HG03175 (cell line): ENCODE data around the gene GPR84.
A peak's percentile ranks its signal among the peaks of the same experiment; 100 is the strongest.
"Not testable (repeated sequence)": the region's sequence is repeated elsewhere in the genome, so short reads cannot be mapped to it uniquely, and the experiment has no call there.

Experiments
- ATAC-seq: cut with Tn5 transposase; IDR thresholded peaks from one replicate; pipeline ENCODE4 v1.9.1; 2021; ENCODE audit warnings: mild to moderate bottlenecking, moderate library complexity; ENCODE audit not compliant: unreplicated experiment

GPR84 gene

GRCh38 chr12:54328595-54329337, 35.5 kb downstream of the GPR84 start:
- ATAC-seq, result no peak

GRCh38 chr12:54325442-54326109, 38.7 kb downstream of the GPR84 start:
- ATAC-seq, result not testable (repeated sequence)

- ATAC-seq, result peak; percentile 98
These were observed 39.5 kb downstream of the GPR84 start, which contains the start of gene COPZ1 for GRCh38 chr12:54324617-54325441. Gene COPZ1 (plus strand): TSS chr12:54325131. CDS start chr12:54325164, 33 bp downstream.

GRCh38 chr12:54321363-54321762, 42.9 kb downstream of the GPR84 start:
- ATAC-seq, result no peak
